22Rv1 (cell line): ENCODE measurements around the gene ITGB1.
A peak's percentile ranks its signal among the peaks of the same experiment; 100 is the strongest.
"Not testable (repeated sequence)": the region's sequence is repeated elsewhere in the genome, so short reads cannot be mapped to it uniquely, and the experiment has no call there.

Source experiments
- H3K27ac ChIP-seq: fragments of 450-650 bp; 2 replicates; pipeline ENCODE4 v1.5.1; 2017
- ZFX ChIP-seq: fragments of 450-650 bp; IDR thresholded peaks from 2 replicates; pipeline ENCODE4 v1.6.1; 2017; ENCODE audit warnings: antibody characterized with exemption, borderline replicate concordance
- TF ChIP-seq, protein P1 (sequence below): fragments of 450-650 bp; IDR thresholded peaks from 2 replicates; pipeline ENCODE4 v1.5.1; 2017; ENCODE audit warnings: mild to moderate bottlenecking

ITGB1 gene

DNA sequence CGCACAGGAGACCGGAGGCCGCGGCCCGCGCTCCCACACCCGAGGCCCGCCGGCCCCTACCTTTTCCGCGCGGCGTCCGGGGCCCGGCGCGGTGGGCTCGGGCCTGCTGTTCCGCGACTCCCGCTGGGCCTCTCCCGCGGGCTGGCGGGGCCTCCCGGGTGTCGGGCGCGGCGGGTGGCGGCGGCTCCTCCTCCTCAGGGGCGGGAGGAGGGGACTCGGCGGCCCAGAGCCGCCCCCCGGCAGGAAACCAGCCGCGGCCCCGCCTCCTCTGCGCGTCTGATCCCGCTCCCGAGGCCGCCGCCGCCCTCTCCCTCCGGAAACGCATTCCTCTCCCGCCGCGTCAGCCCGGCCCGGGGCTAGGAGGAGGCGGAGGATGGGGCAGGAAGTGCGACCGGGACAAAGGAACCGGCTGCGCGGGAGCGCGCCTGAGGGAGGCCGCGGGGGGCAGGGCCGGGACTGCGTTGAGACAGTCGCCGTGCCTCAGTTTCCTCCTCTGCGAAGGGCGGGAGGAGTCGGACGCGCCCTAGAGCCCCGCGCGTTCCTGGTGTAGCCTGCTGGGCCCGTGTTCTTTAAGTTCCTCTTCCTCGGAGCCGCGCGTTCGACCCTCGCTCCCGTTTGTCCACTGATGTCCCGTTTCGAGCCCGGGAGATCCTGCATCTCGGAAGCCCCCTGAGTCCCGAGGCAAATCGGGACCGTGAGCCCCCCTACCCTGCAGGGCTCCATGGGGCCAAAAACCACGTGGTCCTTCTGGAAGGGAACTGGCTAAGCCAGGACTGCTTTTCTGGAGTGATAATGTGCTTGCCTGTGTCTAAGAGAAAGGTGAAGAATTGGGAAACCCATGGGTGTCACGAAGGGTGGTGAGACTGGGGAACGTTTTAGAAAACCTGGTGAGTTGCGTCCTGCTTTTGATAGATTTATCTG is at the start of gene ITGB1:
TSS of gene ITGB1 (minus strand) at position 146 of the 921 bp plus-strand sequence. CDS start 22,672 bp downstream, outside the sequence.
- TF ChIP-seq, protein P1, sequence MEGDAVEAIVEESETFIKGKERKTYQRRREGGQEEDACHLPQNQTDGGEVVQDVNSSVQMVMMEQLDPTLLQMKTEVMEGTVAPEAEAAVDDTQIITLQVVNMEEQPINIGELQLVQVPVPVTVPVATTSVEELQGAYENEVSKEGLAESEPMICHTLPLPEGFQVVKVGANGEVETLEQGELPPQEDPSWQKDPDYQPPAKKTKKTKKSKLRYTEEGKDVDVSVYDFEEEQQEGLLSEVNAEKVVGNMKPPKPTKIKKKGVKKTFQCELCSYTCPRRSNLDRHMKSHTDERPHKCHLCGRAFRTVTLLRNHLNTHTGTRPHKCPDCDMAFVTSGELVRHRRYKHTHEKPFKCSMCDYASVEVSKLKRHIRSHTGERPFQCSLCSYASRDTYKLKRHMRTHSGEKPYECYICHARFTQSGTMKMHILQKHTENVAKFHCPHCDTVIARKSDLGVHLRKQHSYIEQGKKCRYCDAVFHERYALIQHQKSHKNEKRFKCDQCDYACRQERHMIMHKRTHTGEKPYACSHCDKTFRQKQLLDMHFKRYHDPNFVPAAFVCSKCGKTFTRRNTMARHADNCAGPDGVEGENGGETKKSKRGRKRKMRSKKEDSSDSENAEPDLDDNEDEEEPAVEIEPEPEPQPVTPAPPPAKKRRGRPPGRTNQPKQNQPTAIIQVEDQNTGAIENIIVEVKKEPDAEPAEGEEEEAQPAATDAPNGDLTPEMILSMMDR = no peak
- no peak for TF ChIP-seq ZFX
- H3K27ac ChIP-seq = peak within 1 kb of the TSS; percentile 78

DNA sequence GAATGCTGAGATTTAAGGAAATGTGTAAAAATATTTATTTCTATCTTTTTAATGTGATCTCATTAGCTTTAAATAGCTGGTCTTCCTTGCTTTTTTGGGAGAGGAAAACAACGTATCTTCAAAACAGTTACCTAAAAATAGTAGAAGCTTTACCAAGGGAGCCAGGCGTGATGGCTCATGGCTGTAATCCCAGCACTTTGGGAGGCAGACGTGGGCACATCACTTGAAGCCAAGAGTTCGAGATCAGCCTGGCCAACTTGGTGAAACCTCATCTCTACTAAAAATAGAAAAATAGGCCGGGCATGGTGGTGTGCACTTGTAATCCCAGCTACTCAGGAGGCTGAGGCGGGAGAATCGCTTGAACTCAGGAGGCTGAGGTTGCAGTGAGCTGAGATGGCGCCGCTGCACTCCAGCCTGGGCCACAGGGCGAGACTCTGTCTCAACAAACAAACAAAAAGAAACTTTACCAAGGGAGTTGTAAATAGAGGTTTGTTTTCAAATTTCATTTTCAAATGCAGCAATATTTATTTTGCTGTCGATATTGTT is 48.4 kb upstream of the ITGB1 start:
- no peak for TF ChIP-seq ZFX
- TF ChIP-seq, protein P1 = no peak
- H3K27ac ChIP-seq = no peak overlapping the region

DNA sequence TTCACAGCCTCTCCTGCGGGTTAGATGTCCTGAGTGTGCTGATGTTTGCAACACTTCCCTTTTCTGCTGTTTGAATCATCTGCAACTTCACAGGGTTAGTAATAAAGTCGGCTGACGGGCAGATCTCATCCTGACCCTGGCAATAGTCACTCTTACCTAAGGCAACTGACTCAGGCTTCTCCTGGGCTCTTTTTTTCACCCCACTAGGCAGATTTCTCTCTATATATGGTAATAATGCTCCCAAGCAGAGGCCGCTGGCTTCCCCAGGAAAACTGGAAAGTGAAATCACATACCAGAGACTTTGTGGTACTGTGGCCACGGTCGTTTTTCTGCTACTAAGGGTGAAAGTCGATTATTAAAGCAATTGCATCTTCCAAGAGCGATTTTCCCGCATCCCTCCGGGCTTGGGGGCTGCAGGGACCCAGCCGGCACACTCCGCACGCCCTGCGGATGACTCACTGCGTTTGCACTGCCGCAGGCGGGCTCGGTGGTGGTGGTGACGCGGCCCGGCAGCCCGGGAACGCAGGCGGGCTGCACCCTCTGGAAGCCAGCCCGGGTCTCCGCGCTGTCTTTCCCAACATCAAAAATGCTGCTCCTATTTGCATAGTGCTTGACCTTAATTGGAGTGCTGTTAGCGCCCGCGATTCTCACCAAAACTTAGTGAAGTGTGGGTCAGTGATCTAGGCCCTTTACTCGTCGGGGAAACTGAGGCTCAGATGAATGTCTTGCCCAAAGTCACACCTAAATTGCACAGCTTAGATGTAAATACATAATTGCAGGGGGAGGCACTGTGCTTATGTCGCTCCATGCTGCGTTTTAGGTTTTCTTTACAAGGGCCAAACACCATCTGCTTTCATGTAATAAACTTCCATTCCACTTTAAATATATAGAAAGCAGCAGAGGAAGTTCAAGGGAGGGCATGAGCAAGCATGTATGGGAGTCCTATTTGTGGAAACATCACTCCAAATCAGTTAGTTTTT is 47.6 kb upstream of the ITGB1 start:
- TF ChIP-seq, protein P1 = no peak
- no peak for TF ChIP-seq ZFX
- no peak overlapping the region for H3K27ac ChIP-seq

DNA sequence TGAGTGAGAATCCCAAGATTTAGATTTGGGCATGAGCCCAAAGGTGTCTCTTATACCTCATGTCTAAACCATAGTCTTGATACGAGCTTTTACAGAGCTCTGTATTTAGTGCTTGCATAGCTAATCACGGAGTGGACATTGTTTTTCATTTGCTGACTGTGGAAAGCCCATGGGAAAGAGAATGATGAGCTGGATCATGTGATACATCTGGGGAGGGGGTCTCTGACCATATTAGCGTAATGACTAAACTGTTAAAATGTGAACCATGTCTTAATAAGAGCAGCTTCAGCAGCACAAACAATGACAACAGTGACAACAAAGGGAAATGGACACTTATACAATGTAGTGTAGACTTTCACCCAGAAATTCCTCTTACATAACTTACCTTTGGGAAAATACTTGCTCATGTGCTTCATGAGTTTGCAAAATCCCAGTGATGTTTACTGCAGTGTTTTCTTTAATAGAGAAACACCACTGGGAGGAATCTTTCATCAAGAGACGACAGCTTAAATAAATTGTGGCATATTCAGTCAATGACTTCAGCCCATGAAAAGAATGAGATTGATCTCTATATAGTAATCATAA is 44.0 kb upstream of the ITGB1 start:
- H3K27ac ChIP-seq = no peak overlapping the region
- TF ChIP-seq ZFX = no peak
- TF ChIP-seq, protein P1 = no peak

DNA sequence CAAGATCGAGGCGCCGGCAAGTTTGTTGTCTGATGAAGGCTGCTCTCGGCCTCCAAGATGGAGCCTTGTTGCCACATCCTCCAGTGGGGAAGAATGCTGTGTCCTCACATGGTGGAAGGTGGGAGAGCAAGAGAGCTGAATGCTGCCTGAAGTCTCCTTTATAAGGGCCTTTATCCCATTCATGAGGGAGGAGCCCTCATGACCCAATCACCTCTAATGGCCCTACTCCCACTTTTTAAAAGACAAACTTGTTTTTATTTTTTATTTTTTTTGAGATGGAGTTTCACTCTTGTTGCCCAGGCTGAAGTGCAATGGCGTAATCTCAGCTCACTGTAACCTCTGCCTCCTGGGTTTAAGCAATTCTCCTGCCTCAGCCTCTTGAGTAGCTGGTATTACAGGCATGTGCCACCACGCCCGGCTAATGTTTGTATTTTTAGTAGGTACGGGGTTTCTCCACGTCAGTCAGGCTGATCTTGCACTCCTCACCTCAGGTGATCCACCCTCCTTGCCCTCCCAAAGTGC is 40.1 kb upstream of the ITGB1 start:
- H3K27ac ChIP-seq = not testable (repeated sequence)

DNA sequence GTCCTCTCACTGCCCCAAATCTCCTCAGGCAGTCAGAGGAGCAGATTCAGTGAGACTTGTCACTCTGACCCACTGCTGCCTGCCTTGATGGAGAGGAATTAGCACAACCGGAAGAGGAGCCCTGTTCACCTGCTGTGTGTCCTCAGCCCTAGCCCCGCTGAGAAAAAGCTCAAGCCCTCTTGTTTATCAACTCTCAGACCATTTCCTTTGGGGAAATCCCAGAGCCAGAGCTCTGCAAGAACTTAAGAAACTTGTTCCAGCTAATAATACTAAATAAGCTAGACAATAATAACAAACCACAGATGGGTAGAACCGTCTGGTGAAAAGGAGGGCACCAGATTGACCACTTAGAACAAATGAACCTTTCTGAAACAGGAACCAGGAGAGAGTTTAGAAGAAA is 37.7 kb upstream of the ITGB1 start:
- no peak overlapping the region for H3K27ac ChIP-seq
- TF ChIP-seq, protein P1 = no peak
- no peak for TF ChIP-seq ZFX

DNA sequence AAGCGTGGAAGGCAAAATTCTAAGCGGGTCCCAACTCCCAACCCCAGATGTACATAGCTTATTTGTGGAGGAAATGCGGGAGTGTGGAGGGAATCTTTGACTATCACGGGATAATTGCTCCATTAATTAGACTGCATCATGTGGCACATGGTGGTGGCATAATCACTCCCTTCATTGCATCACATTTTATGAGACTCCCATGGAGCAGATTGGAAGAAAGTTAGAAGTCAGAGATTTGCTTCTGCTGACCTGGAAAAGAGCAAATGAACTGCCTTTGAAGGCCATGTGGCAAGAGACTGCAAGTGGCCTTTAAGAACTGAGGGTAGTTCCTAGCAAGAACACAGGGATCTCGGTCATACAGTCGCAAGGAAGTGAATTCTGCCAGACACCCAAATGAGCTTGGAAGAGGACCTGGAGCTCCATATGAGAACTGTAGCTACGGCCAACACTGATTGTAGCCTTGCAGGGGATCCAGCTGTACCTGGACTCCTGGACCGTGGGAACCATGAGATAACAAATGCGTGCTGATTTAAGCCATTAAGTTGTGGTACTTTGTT is 37.1 kb upstream of the ITGB1 start:
- H3K27ac ChIP-seq = no peak overlapping the region
- TF ChIP-seq ZFX = no peak
- TF ChIP-seq, protein P1 = no peak

DNA sequence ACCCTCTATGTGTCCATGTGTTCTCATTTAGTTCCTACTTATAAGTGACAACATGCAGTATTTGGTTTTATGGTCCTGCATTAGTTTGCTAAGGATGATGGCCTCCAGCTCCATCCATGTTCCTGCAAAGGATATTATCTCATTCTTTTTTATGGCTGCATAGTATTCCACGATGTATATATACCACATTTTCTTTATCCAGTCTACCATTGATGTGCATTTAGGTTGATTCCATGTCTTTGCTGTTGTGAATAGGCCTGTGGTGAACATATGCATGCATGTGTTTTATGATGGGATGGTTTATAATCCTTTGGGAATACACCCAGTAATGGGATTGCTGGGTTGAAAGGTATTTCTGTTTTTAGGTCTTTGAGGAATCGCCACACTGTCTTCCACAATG is 36.6 kb upstream of the ITGB1 start:
- not testable (repeated sequence) for H3K27ac ChIP-seq

DNA sequence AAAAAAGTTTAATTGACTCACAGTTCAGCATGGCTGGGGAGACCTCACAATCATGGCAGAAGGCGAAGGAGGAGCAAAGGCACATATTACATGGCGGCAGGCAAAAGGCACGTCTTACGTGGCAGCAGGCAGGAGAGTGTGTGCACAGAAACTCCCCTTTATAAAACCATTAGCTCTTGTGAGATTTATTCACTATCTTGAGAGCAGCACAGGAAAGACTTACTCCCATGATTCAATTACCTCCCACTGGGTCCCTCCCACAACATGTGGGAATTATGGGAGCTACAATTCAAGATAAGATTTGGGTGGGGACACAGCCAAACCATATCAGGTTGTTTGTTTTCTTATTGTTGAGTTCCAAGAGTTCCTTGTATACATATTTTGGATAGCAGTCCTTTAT is 34.3 kb upstream of the ITGB1 start:
- H3K27ac ChIP-seq = not testable (repeated sequence)
